HK-2 (cell line): ENCODE results near the gene CAPN9.

ENCODE experiments used
- DNase-seq: peaks from one replicate; pipeline ENCODE4 v3.0.0-alpha.2; 2018; ENCODE audit not compliant: unreplicated experiment

The CAPN9 gene

GRCh38 chr1:230770317-230770716, 23.1 kb downstream of the CAPN9 start:
- DNase-seq, result no peak

DNA sequence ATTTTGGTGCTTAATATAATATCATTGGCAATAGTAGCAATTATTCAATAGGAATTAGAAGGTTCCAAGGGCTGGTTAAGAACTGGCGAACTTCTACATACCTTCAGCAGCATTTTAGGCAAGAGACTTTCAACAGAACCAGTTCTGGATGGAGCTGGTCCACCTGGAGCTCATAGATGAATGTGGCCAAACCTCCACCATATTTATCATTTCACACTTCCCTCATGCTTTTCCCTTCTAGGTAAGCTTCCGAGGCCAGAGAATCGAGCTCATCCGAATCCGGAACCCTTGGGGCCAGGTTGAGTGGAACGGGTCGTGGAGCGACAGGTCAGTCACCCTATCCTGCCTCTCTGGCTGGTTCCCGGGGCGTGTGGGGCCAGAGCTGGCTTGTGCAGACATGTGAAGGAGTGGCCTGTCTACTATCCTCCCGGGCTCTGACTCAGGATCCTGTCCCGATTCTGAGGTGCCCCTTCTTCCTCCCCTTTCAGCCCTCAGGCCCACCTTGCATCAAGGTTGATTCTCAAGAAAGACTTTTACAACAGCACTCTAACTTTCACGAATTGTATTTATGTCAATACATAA, 24.7 kb downstream of the CAPN9 start:
- DNase-seq, result no peak

- DNase-seq, result no peak
These were observed 25.5 kb downstream of the CAPN9 start for GRCh38 chr1:230772457-230773395.

- DNase-seq, result no peak
These were observed 26.3 kb downstream of the CAPN9 start for GRCh38 chr1:230773396-230774033.

GRCh38 chr1:230778916-230779590, 31.9 kb downstream of the CAPN9 start:
- no peak for DNase-seq

DNA sequence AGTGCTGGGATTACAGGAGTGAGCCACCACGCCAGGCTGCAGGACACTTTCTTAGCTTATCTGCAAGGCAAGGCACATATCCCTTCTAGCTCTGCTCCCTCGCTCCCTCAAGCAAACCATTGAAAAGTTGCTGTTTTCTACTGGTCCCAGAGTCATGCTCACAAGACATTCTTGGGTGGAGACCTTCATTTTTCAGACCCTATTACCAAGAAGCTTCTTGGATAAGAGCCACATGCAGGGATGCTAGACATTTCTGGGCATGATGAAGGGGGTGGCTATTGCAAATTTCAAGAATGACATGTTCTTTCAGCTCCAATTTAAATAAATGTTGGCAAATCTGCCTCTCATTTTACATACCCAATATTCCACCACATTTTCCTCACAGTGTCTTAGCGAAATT, 33.9 kb downstream of the CAPN9 start:
- DNase-seq, result no peak

DNA sequence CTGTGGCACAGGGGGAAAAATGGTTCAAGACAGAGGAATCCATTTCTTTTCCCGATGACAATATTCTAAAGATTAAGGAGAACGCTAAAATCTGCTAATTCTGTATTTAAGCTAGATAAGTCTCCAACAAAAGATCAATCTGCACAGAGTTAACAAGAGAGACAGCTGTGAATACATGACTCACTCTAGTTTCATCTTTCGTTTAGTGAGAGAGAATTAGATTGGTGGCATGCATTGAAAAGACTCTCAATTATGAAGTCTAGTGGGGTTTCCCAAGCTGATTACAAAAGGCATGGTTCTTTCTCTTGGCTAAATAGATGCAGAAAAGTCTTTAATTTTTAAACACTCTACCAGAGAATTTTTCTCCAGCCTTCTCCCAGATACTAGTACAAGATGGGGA, 34.4 kb downstream of the CAPN9 start:
- DNase-seq, result no peak

GRCh38 chr1:230784163-230784562, 37.0 kb downstream of the CAPN9 start:
- no peak for DNase-seq

- DNase-seq, result no peak
These were observed 38.6 kb downstream of the CAPN9 start for GRCh38 chr1:230785636-230786384.

- DNase-seq, result no peak
These were observed 39.2 kb downstream of the CAPN9 start for GRCh38 chr1:230786385-230786753.

DNA sequence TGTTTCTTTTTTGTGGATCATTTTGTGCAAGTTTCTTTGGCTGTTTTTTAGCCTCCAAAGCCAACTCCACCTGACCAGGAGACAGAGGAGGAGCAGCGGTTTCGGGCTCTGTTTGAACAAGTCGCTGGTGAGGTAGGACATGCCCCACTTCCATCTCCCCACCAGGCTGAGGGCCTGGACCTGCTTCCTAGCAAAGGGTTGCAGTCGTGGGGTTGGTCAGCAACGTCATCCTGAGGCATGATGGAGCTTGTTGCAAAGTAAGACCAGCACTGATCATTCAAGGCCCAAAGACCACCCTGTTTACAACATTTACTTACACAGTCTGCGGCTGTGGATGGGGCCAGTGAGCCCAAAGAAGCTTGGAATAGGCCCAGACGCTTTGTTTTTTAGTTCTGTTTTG, 40.3 kb downstream of the CAPN9 start:
- DNase-seq, result no peak

DNA sequence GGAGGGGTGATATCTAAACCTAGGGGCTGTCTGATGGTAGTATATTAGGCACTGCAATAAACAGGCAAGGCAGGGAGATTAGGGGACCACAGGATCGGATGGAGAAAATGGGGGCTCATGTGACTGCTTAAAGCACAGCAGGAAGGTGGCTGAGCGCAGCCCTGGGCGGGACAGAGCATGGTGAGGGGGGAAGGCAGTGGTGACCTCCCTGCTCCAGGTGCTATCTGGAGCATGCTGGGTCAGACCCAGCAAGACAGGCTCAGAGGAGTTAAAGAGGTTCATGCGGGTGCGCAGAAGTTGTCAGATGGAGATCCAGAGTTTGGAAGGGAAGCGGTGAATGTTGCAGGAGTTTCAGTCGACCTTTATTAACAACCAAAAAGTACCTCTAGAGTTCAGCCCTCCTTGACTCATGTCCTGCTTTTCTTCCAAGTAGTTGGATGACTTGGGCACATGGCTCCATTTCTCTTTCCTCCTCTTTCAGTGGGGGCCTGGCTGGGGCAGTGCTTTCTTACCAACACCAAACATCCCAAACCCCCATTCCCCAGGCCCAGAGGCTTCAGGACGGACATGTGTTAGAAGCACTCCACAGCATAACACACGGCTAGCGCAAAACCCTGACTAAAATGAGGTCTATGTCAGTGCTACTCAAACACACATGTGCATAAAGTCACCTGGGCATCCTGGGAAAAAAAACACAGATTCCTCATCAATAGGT, 41.5 kb downstream of the CAPN9 start:
- DNase-seq, result no peak

DNA sequence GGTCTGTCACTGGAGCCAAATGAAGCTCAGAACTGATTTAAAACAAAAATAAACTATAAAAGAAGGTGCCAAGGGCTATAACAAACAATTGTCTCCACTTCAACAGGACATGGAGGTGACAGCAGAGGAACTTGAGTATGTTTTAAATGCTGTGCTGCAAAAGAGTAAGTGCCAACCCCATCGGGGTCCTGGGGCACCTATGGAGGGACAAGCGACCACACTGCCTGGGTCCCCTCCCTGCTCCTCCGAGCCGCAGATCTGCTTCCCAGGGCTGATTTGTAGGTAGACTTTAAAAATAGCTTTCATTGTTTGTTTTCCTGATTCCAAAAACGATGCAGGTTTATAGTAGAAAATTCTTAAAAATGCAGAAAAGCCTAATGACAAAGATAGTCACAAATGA, 42.8 kb downstream of the CAPN9 start:
- DNase-seq, result no peak

DNA sequence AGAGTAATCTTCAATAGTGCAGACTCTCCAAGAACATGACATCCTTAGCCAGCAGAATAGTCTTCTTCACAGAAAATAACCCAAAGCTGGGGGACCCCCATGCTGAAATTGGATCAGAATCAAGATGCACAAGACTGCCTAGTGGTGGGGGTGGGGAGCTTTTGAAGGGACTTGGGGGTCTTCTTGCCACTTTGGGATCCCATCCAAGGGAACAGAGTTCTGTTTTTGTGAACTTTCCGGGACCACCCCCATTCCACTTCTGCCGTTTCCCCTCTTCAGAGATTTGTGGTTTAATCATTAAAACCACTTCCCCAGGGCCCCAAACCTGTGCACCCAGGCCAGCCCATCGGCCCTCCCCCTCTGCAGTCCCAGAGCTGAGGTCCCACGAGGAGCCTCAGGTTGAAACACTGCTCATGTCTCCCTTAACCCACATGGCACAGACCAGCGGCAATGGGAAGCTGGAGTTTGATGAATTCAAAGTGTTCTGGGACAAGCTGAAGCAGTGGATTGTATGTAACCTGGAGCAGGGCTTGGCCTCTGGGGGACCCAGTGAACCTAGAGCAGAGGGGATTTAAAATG, 44.9 kb downstream of the CAPN9 start:
- no peak for DNase-seq

DNA sequence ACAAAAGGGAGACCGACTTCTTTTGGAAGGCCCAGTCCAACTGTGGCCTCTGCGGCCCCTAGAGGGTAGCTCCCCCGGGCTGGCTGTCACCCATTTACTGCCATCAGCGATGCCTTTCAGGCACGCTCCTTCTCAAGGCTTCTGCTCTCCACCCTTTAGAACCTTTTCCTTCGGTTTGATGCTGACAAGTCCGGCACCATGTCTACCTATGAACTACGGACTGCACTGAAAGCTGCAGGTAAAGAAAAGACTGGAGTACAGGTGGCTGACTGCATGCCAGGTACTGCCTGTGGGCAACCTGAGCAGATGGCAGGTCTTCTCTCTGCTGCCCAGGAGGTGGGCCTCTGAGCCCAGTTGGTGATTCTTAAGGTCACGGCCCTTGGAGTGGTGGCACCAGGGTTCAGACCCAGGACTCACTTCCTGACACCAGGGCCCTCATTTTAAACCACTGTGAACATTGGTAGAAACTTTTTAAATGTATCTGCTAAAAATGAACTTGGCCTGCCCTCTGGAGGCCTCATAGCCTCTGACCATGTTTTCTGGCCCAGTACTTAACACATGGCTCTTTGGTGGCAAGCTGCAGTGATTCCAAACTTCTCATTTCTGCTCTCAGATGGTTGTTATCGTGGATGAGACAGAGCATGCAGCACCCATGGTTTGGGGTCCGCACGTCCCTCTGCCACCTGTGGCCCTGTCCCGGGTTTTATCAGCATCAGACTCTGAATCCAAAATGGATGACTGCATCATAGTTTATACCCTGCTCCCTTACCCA, 45.7 kb downstream of the CAPN9 start:
- no peak for DNase-seq

- no peak for DNase-seq
These were observed 46.2 kb downstream of the CAPN9 start for GRCh38 chr1:230793463-230793745.

- no peak for DNase-seq
These were observed 47.2 kb downstream of the CAPN9 start for GRCh38 chr1:230794431-230794830.

GRCh38 chr1:230794871-230795605, 47.9 kb downstream of the CAPN9 start:
- DNase-seq, result no peak

DNA sequence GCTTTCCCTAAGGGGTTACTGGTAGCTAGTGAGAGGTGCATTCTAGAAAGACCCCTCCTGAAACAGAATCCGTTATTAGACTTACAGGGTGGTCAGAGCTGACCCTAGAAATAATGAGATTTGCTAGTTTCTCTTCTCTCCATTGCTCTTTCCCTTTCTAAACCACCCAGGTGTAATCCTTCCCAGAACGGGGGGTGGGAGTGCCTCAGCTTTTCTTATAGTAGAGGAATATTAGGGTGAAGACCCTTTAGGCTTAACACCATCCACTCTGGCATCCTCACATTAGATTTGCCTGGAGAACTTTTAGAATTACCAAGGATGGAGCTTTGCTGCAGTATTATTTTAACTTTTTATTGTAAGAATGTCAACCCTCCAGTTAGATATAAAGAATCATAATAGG, 49.4 kb downstream of the CAPN9 start:
- DNase-seq, result no peak
